Measurements from ENCODE around the gene MYL11. TPM values are rescaled to one million over a fixed set of nuclear protein-coding genes. Genes with fewer than 3 reads are reported as not detected.
A peak's percentile ranks its signal among the peaks of the same experiment; 100 is the strongest.
"Not testable (repeated sequence)": the region's sequence is repeated elsewhere in the genome, so short reads cannot be mapped to it uniquely, and the experiment has no call there.

Gene MYL11
- polyA plus RNA-seq, 2 of the 4 experiments (the other 2 are of a cell fraction): 0.46 TPM; not detected in 1

DNA sequence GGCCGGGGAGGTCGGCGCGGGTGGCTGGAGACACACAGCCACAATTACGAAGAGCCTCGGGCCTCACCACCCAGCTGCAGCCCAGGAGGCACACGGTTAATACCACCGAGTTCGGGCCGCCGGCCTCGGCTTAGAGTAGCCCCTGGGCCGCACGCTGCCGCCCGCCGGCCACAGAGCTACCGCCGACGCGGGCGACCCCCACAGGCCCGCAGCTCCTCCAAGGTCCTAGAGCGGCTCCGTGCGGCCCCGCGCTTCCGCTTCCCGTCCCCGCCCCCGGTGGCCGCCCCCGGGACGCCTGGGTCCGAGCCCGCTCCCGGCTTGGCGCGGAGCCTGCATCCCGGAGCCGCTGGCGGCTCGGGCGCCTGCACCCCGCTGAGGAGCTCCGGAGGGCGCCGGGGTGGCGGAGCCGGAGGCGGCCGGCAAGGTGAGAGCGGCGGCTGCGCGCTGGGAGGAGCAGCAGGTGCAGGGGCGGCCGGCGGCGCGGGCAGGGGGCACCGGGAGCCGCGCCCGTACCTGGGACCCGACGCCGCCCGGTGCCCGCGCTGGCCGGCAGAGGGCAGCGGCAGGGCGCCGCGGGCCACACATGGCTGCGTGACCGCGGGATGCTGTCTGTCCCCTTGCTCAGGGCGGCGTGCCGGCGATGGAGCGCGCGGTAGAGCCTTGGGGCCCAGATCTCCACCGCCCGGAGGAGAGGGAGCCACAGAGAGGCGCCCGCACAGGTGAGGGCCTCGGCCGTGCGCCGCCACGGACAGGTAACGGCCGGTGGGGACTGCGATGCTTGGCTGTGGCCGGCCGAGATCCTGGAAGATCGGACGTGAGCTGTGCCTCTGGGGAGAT, 20.8 kb downstream of the MYL11 start, which contains the start of gene ZNF48 (continued):
- TF ChIP-seq, protein P1, sequence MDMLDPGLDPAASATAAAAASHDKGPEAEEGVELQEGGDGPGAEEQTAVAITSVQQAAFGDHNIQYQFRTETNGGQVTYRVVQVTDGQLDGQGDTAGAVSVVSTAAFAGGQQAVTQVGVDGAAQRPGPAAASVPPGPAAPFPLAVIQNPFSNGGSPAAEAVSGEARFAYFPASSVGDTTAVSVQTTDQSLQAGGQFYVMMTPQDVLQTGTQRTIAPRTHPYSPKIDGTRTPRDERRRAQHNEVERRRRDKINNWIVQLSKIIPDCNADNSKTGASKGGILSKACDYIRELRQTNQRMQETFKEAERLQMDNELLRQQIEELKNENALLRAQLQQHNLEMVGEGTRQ (IDR thresholded peaks at IDR 0.05): no peak
- TF ChIP-seq MYC (IDR thresholded peaks at IDR 0.05; ENCODE audit: borderline replicate concordance, low read length) (0 out of 2 replicates have a peak, but pooled peaks have one; percentile 20), EP300 (IDR thresholded peaks at IDR 0.05) (no peak), NPAS2 (CRISPR knock-in tag; IDR thresholded peaks at IDR 0.05; ENCODE audit: borderline replicate concordance) (no peak), CHD4 (IDR thresholded peaks at IDR 0.05; ENCODE audit: borderline replicate concordance) (no peak), EHF (CRISPR knock-in tag; IDR thresholded peaks at IDR 0.05) (no peak), RAD21 (conservative IDR thresholded peaks at IDR 0.05 in 1 of 2, IDR thresholded peaks at IDR 0.05 in 1 of 2) (peak; percentile 4 to 36; a peak in 2 of 5 replicates), BHLHE40 (IDR thresholded peaks at IDR 0.05; ENCODE audit: low read depth, low read length) (no peak), MAFK (IDR thresholded peaks at IDR 0.05; ENCODE audit: partially characterized antibody) (no peak), SMC3 (IDR thresholded peaks at IDR 0.05) (peak; percentile 43; the same call in 1 of the 3 replicates), FOXS1 (CRISPR knock-in tag; IDR thresholded peaks at IDR 0.05) (no peak), ESRRA (IDR thresholded peaks at IDR 0.05; ENCODE audit: borderline replicate concordance, low read length) (no peak), CEBPB (IDR thresholded peaks at IDR 0.05) (no peak), HDAC2 (IDR thresholded peaks at IDR 0.05) (no peak), ZSCAN20 (CRISPR knock-in tag; IDR thresholded peaks at IDR 0.05) (no peak), SREBF2 (IDR thresholded peaks at IDR 0.05) (no peak), HEYL (CRISPR knock-in tag; IDR thresholded peaks at IDR 0.05) (no peak)
- TF ChIP-seq, protein P2, sequence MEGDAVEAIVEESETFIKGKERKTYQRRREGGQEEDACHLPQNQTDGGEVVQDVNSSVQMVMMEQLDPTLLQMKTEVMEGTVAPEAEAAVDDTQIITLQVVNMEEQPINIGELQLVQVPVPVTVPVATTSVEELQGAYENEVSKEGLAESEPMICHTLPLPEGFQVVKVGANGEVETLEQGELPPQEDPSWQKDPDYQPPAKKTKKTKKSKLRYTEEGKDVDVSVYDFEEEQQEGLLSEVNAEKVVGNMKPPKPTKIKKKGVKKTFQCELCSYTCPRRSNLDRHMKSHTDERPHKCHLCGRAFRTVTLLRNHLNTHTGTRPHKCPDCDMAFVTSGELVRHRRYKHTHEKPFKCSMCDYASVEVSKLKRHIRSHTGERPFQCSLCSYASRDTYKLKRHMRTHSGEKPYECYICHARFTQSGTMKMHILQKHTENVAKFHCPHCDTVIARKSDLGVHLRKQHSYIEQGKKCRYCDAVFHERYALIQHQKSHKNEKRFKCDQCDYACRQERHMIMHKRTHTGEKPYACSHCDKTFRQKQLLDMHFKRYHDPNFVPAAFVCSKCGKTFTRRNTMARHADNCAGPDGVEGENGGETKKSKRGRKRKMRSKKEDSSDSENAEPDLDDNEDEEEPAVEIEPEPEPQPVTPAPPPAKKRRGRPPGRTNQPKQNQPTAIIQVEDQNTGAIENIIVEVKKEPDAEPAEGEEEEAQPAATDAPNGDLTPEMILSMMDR (IDR thresholded peaks at IDR 0.05): peak; percentile 65
- TF ChIP-seq, protein P3, sequence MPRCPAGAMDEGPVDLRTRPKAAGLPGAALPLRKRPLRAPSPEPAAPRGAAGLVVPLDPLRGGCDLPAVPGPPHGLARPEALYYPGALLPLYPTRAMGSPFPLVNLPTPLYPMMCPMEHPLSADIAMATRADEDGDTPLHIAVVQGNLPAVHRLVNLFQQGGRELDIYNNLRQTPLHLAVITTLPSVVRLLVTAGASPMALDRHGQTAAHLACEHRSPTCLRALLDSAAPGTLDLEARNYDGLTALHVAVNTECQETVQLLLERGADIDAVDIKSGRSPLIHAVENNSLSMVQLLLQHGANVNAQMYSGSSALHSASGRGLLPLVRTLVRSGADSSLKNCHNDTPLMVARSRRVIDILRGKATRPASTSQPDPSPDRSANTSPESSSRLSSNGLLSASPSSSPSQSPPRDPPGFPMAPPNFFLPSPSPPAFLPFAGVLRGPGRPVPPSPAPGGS (IDR thresholded peaks at IDR 0.05): peak; percentile 73
- TF ChIP-seq, protein P4, sequence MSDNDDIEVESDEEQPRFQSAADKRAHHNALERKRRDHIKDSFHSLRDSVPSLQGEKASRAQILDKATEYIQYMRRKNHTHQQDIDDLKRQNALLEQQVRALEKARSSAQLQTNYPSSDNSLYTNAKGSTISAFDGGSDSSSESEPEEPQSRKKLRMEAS (IDR thresholded peaks at IDR 0.05): peak; percentile 55
- TF ChIP-seq, protein P5, sequence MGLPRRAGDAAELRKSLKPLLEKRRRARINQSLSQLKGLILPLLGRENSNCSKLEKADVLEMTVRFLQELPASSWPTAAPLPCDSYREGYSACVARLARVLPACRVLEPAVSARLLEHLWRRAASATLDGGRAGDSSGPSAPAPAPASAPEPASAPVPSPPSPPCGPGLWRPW (IDR thresholded peaks at IDR 0.05): no peak

DNA sequence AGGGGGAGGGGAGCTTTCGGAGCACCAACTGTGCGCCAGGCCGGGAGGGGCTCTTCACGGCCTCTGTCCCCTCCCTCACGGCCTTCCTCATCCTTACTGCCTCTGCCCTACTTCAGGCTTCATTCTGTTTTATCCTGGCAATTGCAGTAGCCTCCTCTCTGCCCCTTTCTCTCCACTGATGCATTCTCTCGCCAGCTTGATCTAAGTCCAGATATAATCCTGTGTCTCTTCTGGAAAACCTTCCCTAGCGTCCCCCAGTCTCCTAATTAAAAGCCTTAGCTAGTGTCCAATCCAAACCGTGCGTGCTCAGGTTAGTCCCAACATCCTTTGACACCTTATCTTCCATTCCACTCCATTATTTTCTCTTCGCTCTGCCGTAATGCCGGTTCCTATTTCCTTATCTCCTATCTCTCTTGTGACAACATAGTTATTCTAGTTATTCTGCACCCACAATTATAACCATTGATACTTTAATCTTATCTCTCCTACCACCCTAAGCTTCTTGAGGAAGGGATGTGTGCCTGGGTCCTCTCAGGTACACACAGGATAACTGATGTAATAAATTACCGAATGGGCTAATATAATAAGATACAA, 21.5 kb downstream of the MYL11 start:
- no peaks in the 10 kb centered on the region for H3K9me3 ChIP-seq
- WGBS (ENCODE audit: missing lambda C conversion rate): 24% methylated on average over 13 of the region's 13 CpGs
- ChIA-PET POLR2A (interaction anchor here (0.7 to 1.7 kb wide), 4 partner anchors 11 to 131 kb away, joined by 3 to 13 read pairs (median 7); partner anchors contain the start of genes TBC1D10B and ZNF771), CTCF (interaction anchor here (0.7 to 11.5 kb wide), 8 partner anchors 9 to 219 kb away, joined by 3 to 149 read pairs (median 8); partner anchors contain the start of genes DCTPP1, SEPTIN1 and ZNF771)
- H3K4me2 ChIP-seq: peak overlapping the region; percentile 97
- ATAC-seq (no peak), DNase-seq (ENCODE audit: low read depth in 1 of 2, low spot score in 1 of 2) (no peak), FAIRE-seq (no peak)
- H3K27ac ChIP-seq: peak overlapping the region; percentile 95 to 98
- TF ChIP-seq MAZ (IDR thresholded peaks at IDR 0.05; ENCODE audit: borderline replicate concordance, low read depth, low read length) (no peak), NR3C1 (IDR thresholded peaks at IDR 0.05) (no peak)
- peak overlapping the region; percentile 86 for H3K4me3 ChIP-seq
- H3K4me1 ChIP-seq: peaks cover 12% of the 10 kb centered on the region

DNA sequence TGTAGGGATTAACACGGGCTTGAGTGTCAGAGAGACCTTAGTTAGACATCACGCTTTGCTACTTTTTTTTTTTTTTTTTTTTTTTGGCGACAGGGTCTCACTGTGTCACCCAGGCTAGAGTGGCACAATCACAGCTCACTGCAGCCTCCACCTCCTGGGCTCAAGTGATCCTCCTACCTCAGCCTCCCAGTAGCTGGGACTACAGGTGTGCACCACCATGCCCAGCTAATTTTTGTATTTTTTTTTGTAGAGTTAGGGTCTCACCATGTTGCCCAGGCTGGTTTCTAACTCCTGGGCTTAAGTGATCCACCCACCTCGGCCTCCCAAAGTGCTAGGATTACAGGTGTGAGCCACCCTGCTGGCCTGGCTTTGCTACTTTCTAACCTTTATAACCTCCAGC, 22.0 kb downstream of the MYL11 start:
- H3K27ac ChIP-seq: peak overlapping the region in 1 of 2 experiments; percentile 98; a peak in 1 of 6 replicates

More for the DNA sequence above, 22.0 kb downstream of the MYL11 start:
- DNase-seq (ENCODE audit: low read depth in 1 of 2, low spot score in 1 of 2); H3K9me3 ChIP-seq; FAIRE-seq; ATAC-seq: not testable (repeated sequence)
- WGBS (ENCODE audit: missing lambda C conversion rate): 83% methylated on average over 4 of the region's 4 CpGs
- H3K4me1 ChIP-seq: peaks cover 12% of the 10 kb centered on the region
- POLR2A ChIA-PET: interaction anchor here (1.3 kb wide), 1 partner anchor 13 kb away, joined by 3 read pairs; no protein-coding TSS in a partner anchor
- CTCF ChIA-PET: interaction anchor here (0.7 to 11.5 kb wide), 5 partner anchors 8 to 34 kb away, joined by 3 to 149 read pairs (median 10); partner anchors contain the start of genes DCTPP1 and ZNF771
- peak overlapping the region; percentile 86 for H3K4me3 ChIP-seq
- peak overlapping the region; percentile 97 for H3K4me2 ChIP-seq
